Brain microvascular endothelial cell (primary cell): Measurements from ENCODE around the gene KRT36.
A peak's percentile ranks its signal among the peaks of the same experiment; 100 is the strongest.

Experiments used
- DNase-seq: peaks from one replicate; pipeline ENCODE4 v3.0.0-alpha.2; 2020
- H3K27ac ChIP-seq: fragments of 250-450 bp; sonication (Bioruptor Pico); 2 replicates; pipeline ENCODE4 v1.5.1; 2020; ENCODE audit warnings: mild to moderate bottlenecking, moderate library complexity
- H3K27me3 ChIP-seq: fragments of 250-450 bp; sonication (Bioruptor Pico); replicated peaks from 2 replicates; pipeline ENCODE4 v1.5.1; 2020; ENCODE audit warnings: mild to moderate bottlenecking
- H3K36me3 ChIP-seq: fragments of 250-450 bp; sonication (Bioruptor Pico); replicated peaks from 2 replicates; pipeline ENCODE4 v1.5.1; 2020; ENCODE audit warnings: mild to moderate bottlenecking
- H3K4me3 ChIP-seq: 2 replicates; pipeline ENCODE4 v1.5.1; 2011; ENCODE audit warnings: low read depth, mild to moderate bottlenecking, control low read depth, low read length, moderate library complexity
- CTCF ChIP-seq: IDR thresholded peaks from 2 replicates; pipeline ENCODE4 v1.5.1; 2011; ENCODE audit warnings: low read depth, mild to moderate bottlenecking, moderate library complexity, low read length, control low read depth, inconsistent platforms; ENCODE audit errors: missing control alignments
- in situ Hi-C: cut with HindIII; loops from 2 replicates; pipeline ENCODE4 v1.10.0; 2017; ENCODE audit warnings: low sequenced_read_pairs, low pct_ligation_motif_present

KRT36 gene

GRCh38 chr17:41464173-41464572 is 25.5 kb downstream of the KRT36 start:
- no peak overlapping the region for H3K27ac ChIP-seq
- no peaks in the 10 kb centered on the region for H3K36me3 ChIP-seq
- H3K27me3 ChIP-seq, result no peaks in the 10 kb centered on the region
- DNase-seq, result no peak
- no peak overlapping the region for H3K4me3 ChIP-seq
- in situ Hi-C loops, result no loop called here
- TF ChIP-seq CTCF, result no peak

GRCh38 chr17:41463746-41464145 is 26.0 kb downstream of the KRT36 start:
- Histone ChIP-seq H3K27ac (no peak overlapping the region), H3K36me3 (no peaks in the 10 kb centered on the region), H3K27me3 (no peaks in the 10 kb centered on the region), H3K4me3 (no peak overlapping the region)
- in situ Hi-C loops, result no loop called here
- TF ChIP-seq CTCF, result no peak
- DNase-seq, result no peak

GRCh38 chr17:41462705-41463104 is 27.0 kb downstream of the KRT36 start:
- in situ Hi-C loops, result no loop called here
- Histone ChIP-seq H3K27me3 (no peaks in the 10 kb centered on the region), H3K4me3 (no peak overlapping the region), H3K36me3 (no peaks in the 10 kb centered on the region), H3K27ac (no peak overlapping the region)
- no peak for TF ChIP-seq CTCF
- no peak for DNase-seq

DNA sequence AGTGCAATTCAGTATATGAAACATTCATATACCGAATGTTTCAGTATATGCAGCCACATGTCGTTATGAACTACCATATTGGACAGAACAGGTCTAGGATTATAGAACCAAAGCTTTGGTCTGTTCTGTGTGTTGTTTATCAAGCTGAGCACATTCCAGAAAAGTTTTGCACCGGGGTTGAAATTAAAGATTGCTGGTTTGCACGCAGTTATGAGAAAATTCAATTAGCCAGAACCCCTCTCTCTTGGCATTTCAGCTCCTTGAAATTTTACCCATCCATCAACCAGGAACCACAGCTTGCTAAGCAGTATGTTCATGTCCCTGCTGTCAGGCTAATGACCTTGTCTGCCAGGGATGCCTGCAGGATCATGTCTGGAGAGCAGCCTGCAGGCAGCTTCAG is 32.0 kb downstream of the KRT36 start:
- in situ Hi-C loops, result no loop called here
- Histone ChIP-seq H3K27ac (no peak overlapping the region), H3K4me3 (no peak overlapping the region), H3K36me3 (no peaks in the 10 kb centered on the region), H3K27me3 (no peaks in the 10 kb centered on the region)
- DNase-seq, result no peak
- TF ChIP-seq CTCF, result no peak

DNA sequence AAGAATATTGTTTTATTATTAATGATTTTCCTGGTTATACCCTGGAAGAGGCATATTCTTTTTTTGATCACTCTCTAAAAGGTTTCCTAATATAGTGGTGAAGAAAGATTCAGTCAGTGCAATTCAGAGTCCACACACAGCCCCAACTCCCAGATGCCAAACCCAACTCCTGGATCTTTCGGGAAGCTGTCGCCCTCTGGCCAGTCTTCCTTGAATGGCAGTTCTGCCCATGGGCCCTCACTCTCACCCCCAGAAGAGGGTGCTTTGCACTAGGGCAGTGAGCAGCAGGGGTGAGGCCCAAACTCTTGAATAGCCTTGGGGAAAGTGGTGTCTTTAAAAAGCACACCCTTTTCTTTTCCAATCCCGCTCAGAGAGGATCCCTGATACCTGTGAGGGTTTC is 33.5 kb downstream of the KRT36 start:
- TF ChIP-seq CTCF, result peak; percentile 46
- no peaks in the 10 kb centered on the region for H3K27me3 ChIP-seq
- no peak overlapping the region for H3K4me3 ChIP-seq
- DNase-seq, result no peak
- no peaks in the 10 kb centered on the region for H3K36me3 ChIP-seq
- no peak overlapping the region for H3K27ac ChIP-seq
- in situ Hi-C loops, result no loop called here

- in situ Hi-C loops, result no loop called here
- DNase-seq, result no peak
- no peak for TF ChIP-seq CTCF
- no peak overlapping the region for H3K27ac ChIP-seq
- no peaks in the 10 kb centered on the region for H3K36me3 ChIP-seq
- no peaks in the 10 kb centered on the region for H3K27me3 ChIP-seq
- no peak overlapping the region for H3K4me3 ChIP-seq
These were observed 34.5 kb downstream of the KRT36 start for GRCh38 chr17:41455236-41455635.
